SK-N-MC (cell line): ENCODE data around the gene ZNF530.

Experiments used
- DNase-seq: peaks from one replicate; pipeline ENCODE4 v3.0.0-alpha.2; 2011; ENCODE audit warnings: low read depth, low spot score
- H3K27ac ChIP-seq: fragments of 200-600 bp; sonication (generic); 2 replicates; pipeline ENCODE4 v1.5.1; 2016; ENCODE audit warnings: mixed run types
- H3K36me3 ChIP-seq: fragments of 200-600 bp; sonication (generic); 2 replicates; pipeline ENCODE4 v1.6.1; 2017; ENCODE audit warnings: antibody characterized with exemption, low read length, mixed read lengths; ENCODE audit not compliant: insufficient read depth
- H3K4me3 ChIP-seq: fragments of 200-600 bp; sonication (generic); 2 replicates; pipeline ENCODE4 v1.5.1; 2016
- H3K9ac ChIP-seq: fragments of 200-600 bp; sonication (generic); 2 replicates; pipeline ENCODE4 v1.8.0; 2017; ENCODE audit warnings: mixed run types, mixed read lengths; ENCODE audit not compliant: insufficient read length
- H3K9me3 ChIP-seq: fragments of 200-600 bp; sonication (generic); 2 replicates; pipeline ENCODE4 v1.6.1; 2017; ENCODE audit warnings: low read depth, mild to moderate bottlenecking, antibody characterized with exemption, low read length, moderate library complexity, mixed read lengths
- EZH2 ChIP-seq: fragments of 200-600 bp; sonication (generic); IDR thresholded peaks from one replicate; pipeline ENCODE4 v1.6.1; 2017; ENCODE audit warnings: antibody characterized with exemption
- FOXP2 ChIP-seq: optimal IDR thresholded peaks from 2 replicates; pipeline ENCODE3; 2011; ENCODE audit warnings: mild to moderate bottlenecking, moderate library complexity; ENCODE audit not compliant: insufficient read depth; ENCODE audit errors: extremely low read length, control extremely low read depth
- POLR2AphosphoS5 ChIP-seq: IDR thresholded peaks from 2 replicates; pipeline ENCODE4 v1.6.1; 2012; ENCODE audit warnings: mild to moderate bottlenecking, low read depth, low read length, borderline replicate concordance

Gene ZNF530

GRCh38 chr19:57632987-57633831, 33.5 kb downstream of the ZNF530 start, which contains the start of gene ZNF211:
Gene ZNF211 (plus strand): TSS chr19:57633168. CDS start chr19:57633347, 179 bp downstream.
- Histone ChIP-seq H3K9ac (peak within 1 kb of the TSS; percentile 54), H3K9me3 (peaks cover 3% of the 10 kb centered on the region; the same call in 1 of the 2 replicates), H3K4me3 (peak within 1 kb of the TSS; percentile 88), H3K36me3 (peaks cover 18% of the 10 kb centered on the region), H3K27ac (no peak within 1 kb of the TSS)
- DNase-seq = peak; percentile 67
- TF ChIP-seq EZH2 (no peak), POLR2AphosphoS5 (peak; percentile 57; the same call in 1 of the 2 replicates), FOXP2 (no peak)

- TF ChIP-seq POLR2AphosphoS5 (no peak), FOXP2 (no peak), EZH2 (no peak)
- Histone ChIP-seq H3K9me3 (peaks cover 3% of the 10 kb centered on the region; the same call in 1 of the 2 replicates), H3K4me3 (peak overlapping the region; percentile 88), H3K27ac (no peak overlapping the region), H3K36me3 (peaks cover 19% of the 10 kb centered on the region), H3K9ac (peak overlapping the region; percentile 54)
- DNase-seq = no peak
Measured at GRCh38 chr19:57633832-57634131, 34.1 kb downstream of the ZNF530 start.

DNA sequence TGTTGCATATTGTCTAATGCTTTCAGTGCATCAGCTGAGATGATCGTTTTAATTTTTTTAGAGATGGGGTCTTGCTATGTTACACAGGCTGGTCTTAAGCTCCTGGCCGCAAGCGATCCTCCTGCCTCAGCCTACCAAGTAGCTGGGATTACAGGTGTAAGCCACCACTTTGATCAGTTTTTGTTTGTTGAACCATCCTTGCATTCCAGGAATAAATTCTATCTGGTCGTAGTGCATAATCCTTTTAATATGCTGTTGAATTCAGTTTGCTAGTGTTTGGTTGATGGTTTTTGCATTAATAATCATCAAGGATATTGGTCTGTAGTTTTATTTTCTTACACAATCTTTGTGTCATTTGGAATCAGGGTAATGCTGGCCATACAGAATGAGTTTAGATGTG, 37.7 kb downstream of the ZNF530 start:
- H3K9me3 ChIP-seq = peaks cover 21% of the 10 kb centered on the region
- TF ChIP-seq POLR2AphosphoS5 (no peak), EZH2 (no peak), FOXP2 (no peak)
- H3K27ac ChIP-seq = no peak overlapping the region
- no peak overlapping the region for H3K4me3 ChIP-seq
- H3K36me3 ChIP-seq = peaks cover 51% of the 10 kb centered on the region
- no peak for DNase-seq
- no peak overlapping the region for H3K9ac ChIP-seq

DNA sequence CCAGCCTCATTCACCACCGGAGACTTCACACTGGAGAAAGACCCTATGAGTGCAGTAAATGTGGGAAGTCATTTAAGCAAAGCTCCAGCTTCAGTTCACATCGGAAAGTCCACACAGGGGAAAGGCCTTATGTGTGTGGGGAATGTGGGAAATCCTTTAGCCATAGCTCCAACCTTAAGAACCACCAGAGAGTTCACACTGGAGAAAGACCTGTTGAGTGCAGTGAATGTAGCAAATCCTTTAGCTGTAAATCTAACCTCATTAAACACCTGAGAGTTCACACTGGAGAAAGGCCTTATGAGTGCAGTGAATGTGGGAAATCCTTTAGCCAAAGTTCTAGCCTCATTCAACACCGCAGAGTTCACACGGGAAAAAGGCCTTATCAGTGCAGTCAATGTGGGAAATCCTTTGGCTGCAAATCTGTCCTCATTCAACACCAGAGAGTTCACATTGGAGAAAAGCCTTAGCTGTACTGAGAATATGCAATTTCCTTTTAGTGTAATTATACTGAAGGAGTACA, 42.1 kb downstream of the ZNF530 start:
- TF ChIP-seq EZH2 = no peak
- no peak for TF ChIP-seq POLR2AphosphoS5
- no peak for TF ChIP-seq FOXP2
- Histone ChIP-seq H3K9me3 (peaks cover 23% of the 10 kb centered on the region), H3K9ac (no peak overlapping the region), H3K4me3 (no peak overlapping the region), H3K27ac (no peak overlapping the region), H3K36me3 (peaks cover 50% of the 10 kb centered on the region)
- DNase-seq = no peak

- H3K9ac ChIP-seq = no peak overlapping the region
- H3K4me3 ChIP-seq = no peak overlapping the region
- no peak overlapping the region for H3K27ac ChIP-seq
- no peak for TF ChIP-seq POLR2AphosphoS5
- no peak for TF ChIP-seq EZH2
- no peak for DNase-seq
- H3K9me3 ChIP-seq = peaks cover 20% of the 10 kb centered on the region
- H3K36me3 ChIP-seq = peaks cover 43% of the 10 kb centered on the region
Measured at GRCh38 chr19:57642396-57643046, 42.8 kb downstream of the ZNF530 start.

DNA sequence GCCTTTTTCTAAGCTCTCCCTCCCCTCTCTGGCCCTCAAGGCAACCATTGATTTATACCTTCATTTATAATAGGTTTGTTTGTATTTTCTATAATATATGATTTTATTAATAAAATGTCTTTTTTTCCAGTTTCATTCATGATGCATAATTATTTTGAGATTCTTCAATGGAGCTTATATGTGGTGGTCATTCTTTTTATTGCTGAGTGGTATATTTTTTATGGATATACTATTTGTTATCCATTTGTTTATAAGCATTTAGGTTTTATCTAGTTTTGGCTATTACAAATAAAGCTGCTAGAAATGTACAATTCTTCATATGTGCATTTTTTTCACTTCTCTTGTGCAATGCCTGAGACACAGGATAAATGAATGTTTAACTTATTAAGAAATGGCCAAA, 44.0 kb downstream of the ZNF530 start:
- Histone ChIP-seq H3K9ac (no peak overlapping the region), H3K4me3 (no peak overlapping the region), H3K27ac (no peak overlapping the region), H3K9me3 (peaks cover 20% of the 10 kb centered on the region), H3K36me3 (peaks cover 42% of the 10 kb centered on the region)
- TF ChIP-seq POLR2AphosphoS5 (no peak), FOXP2 (no peak), EZH2 (no peak)
- no peak for DNase-seq

DNA sequence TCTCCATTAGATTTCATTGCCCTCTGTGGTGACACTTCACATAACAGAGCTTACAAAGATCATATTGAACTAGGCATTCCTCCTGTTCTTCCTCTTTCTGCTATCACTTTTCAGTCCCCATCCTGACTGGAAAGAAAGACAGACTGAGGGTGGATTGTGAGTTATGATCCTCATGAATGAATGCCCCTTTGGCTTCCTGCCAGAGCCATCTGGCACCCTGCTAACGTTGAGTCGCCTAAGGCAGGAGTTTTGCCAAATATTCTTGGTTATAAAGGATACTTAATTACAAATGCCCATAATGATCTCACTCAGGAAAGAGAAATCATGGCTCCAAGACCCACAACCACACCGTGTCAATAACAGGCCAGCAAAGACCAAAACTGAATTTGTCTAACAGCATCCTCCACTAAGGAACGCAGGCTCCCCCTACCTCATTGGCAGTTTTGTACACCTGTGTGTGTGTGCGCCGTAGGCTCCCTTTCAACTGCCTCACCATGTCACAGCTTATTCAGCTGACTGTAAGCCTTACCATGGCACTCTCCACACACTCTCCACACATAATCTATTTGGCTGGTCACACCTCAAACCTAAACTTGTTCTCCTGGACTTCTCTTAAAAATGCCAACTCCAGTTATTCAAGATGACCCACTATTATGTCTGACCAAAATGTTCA, 48.8 kb downstream of the ZNF530 start:
- no peak overlapping the region for H3K9ac ChIP-seq
- no peaks in the 10 kb centered on the region for H3K36me3 ChIP-seq
- no peak overlapping the region for H3K4me3 ChIP-seq
- no peaks in the 10 kb centered on the region for H3K9me3 ChIP-seq
- H3K27ac ChIP-seq = no peak overlapping the region
- TF ChIP-seq POLR2AphosphoS5 (no peak), EZH2 (no peak), FOXP2 (no peak)
- no peak for DNase-seq

DNA sequence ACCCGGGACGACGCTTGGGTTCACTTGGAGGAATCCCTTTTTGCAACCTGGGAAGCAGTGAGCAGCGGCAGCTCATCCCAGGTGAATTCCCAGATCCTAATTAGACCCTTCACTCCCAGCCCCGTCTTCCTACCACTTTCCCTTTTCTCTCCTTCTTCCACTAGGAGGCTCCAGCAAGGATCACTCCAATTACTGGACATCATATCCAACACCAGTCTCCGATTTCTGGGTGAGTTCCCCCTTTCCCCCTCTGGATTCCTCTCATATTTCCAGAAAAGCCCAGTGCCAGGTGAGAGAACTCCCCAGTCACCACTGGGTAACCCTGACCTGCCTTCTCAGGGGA, 51.9 kb downstream of the ZNF530 start:
- no peak overlapping the region for H3K4me3 ChIP-seq
- no peak overlapping the region for H3K9ac ChIP-seq
- no peak for DNase-seq
- no peaks in the 10 kb centered on the region for H3K36me3 ChIP-seq
- TF ChIP-seq FOXP2 (no peak), POLR2AphosphoS5 (no peak), EZH2 (no peak)
- H3K9me3 ChIP-seq = no peaks in the 10 kb centered on the region
- no peak overlapping the region for H3K27ac ChIP-seq
